HuH-7.5 (cell line): ENCODE measurements around the gene PKHD1.
"Not testable (repeated sequence)": the region's sequence is repeated elsewhere in the genome, so short reads cannot be mapped to it uniquely, and the experiment has no call there.

Experiments used
- DNase-seq: peaks from one replicate; pipeline ENCODE4 v3.0.0; 2011; ENCODE audit warnings: low spot score

Gene PKHD1

GRCh38 chr6:51986864-51987263, 100.5 kb downstream of the PKHD1 start:
- DNase-seq = no peak

- no peak for DNase-seq
These were observed 103.8 kb downstream of the PKHD1 start for GRCh38 chr6:51983564-51983963.

DNA sequence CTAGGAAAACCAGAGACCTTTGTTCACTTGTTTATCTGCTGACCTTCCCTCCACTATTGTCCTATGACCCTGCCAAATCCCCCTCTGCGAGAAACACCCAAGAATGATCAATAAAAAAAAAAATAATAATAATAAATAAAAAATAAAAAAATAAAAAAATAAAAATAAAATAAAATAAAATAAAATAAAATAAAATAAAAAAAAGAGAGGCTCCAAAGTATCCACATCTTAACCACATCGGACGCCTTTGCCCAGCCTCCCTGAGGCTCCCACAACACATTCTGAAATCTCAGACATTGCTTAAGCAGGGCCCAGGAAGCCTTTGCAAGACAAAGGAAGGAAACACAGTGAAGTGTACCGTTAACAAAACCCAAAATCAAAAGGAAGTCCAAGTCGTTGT, 104.7 kb downstream of the PKHD1 start:
- not testable (repeated sequence) for DNase-seq

- DNase-seq = no peak
These were observed 111.0 kb downstream of the PKHD1 start for GRCh38 chr6:51976374-51976773.

DNA sequence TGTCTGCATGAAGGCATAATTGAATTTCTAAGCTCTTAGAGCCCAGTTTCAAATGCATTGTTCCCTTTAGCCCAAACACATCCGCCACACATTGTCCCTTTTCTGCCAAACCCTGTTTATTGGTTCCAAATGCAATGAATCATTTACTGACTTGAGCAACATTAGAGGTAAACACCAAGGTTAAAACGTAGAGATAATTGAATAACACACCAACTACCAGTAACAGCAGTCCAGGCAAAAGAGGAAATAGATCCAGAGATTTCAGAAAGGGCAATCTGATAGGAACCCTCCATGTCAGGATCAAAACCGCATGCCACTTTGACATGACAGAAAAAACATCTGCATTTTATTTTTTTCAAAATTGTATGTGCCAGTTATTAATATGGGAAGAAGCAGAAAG, 114.8 kb downstream of the PKHD1 start:
- no peak for DNase-seq

DNA sequence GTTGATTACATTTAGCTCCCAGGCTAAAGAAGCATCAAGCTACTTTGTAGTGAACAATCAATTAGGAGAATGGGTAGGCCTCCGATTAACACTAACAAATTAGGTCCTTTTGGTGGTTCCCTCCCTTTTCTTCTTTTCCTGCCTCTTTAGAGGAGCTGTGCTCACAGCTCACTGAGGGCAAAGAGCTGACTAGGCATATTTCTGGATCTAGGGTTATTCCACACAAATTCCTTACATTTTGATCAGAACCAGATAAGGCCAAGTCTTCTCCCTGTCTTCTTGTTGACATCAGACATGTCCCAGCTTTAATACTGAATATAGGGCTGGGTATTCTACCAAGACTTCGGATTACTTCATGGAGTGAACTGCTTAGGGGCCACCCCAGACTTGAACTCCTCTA, 119.1 kb downstream of the PKHD1 start:
- no peak for DNase-seq

- DNase-seq = no peak
These were observed 122.1 kb downstream of the PKHD1 start for GRCh38 chr6:51965222-51965801.

DNA sequence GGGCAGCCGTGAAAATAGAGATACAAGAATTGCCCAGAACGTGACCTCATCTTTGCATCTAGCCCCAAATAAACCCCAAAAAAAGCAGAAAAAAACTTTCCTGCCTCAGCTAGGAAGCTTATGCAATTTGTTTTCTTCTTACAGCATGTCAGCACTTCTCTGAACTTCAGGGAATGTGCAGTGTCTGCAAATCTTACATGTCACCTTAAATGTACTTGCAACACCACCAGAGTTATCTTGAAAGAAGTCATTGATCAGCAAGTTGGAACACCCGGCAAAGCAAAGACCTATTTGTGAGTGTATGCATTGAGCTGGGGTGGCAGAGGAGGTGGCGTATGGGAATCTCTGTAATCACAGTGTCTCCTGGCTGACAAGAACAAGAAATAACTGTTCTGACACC, 123.4 kb downstream of the PKHD1 start:
- DNase-seq = no peak

DNA sequence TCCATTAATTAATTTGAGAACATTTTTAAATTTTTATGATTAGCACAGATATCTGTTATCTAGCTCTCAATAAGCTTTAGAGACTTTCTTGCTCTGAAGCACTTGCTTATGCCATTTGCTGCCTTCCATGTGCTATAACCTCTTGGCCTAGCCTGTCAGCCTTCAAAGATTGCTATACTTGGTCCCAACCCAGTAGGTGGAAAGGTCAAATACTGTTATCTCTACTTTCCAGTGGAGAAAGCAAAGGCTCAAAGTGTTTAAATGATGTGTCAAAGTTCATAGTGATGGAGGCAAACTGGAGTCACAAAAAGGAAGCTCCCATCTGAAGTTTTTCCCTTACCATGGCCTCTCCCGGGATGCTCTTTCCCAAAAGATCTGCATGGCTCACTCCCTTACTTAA, 125.1 kb downstream of the PKHD1 start:
- DNase-seq = no peak

- DNase-seq = no peak
These were observed 127.0 kb downstream of the PKHD1 start for GRCh38 chr6:51960419-51960818.

GRCh38 chr6:51959744-51960383, 127.5 kb downstream of the PKHD1 start:
- peak; percentile 11 for DNase-seq

DNA sequence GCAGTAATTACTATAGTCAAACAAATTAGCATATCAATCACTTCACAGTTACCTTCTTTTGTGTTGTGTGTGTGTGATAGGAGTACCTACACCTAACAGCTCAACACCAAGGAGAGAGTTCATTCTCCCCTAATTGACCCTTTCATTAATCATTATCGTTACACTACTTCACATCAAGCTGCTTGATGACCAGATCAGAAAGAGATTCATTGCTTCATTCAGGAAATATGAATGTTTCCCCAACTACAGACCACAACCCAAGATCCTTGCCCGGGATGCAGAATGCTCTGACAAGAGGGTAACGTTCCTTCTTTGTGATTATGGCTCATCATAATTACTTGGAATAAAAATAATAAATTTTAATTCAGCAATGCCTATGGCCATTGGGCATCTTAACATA, 132.7 kb downstream of the PKHD1 start:
- no peak for DNase-seq

- DNase-seq = no peak
These were observed 134.2 kb downstream of the PKHD1 start for GRCh38 chr6:51953246-51953645.

DNA sequence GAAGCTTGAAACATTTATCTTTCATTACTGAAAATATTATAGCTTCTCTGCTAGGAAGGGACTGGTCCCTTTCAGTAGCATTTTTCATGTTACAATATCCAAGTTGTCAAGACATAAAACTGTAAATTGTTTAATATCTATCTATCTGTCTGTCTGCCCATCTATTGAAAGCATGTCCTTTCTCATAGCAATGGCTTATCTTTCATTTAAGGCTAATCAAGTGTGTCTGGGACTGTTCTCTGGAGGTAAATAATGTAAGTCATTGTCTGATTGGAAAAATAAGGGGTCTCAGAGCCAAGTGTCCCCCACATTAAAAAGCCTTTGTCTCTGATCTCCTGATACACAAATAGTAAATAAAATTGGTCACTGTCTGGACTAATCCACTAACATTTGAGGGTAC, 135.5 kb downstream of the PKHD1 start:
- no peak for DNase-seq

DNA sequence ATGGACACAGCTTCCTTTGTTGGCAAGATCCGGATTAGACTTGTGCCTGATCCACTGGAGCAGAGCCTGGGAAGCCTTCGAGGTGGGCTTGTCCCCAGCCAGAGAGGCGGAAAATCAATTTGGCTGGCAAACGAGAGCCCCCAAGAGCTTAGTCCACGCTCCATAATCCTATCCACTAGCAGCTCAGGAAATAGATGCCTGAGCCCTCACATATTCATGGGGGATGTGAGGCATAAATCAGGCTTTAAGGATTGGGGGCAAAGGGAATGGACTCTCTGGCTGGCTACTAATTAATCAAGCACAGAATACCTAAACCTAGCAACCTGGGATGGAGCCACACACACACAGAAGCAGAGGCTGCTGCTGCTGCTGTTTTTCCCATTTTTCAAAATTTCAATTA, 137.9 kb downstream of the PKHD1 start:
- no peak for DNase-seq

DNA sequence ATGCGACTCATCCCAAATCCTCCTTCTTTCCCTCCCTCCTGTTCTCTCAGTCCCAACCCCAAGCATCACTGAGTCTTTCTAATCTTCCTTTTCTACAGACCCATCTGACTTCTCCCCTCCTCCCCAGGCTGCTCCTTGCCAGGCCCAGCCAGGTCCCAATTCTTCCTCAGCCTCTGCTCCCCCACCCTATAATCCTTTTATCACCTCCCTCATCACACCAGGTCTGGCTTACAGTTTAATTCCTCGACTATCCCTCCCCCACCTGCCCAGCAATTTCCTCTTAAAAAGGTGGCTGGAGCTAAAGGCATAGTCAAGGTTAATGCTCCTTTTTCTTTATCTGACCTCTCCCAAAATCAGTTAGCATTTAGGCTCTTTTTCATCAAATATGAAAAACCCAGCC, 147.7 kb downstream of the PKHD1 start:
- DNase-seq = not testable (repeated sequence)

GRCh38 chr6:51936531-51937290, 150.7 kb downstream of the PKHD1 start:
- no peak for DNase-seq

DNA sequence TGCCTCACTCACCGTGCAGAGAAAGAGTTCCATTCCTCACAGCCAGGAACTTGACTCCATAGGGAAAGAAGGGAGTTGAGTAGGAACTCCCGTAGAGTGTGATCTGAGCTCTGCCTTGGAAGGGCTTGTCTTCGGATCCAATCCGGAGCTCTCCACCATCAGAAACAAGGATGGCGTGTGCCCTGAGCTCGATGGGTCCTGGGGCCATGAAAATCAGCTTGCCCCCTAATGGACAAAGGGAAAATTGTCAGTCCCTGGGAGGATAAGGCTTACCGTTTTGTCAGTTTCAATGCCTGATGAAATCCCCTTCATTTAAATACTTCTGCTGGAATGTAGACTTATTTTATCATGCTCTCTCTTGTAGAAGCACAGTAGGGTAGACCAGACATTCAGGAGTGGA, 153.3 kb downstream of the PKHD1 start:
- peak; percentile 4 for DNase-seq

- no peak for DNase-seq
These were observed 154.5 kb downstream of the PKHD1 start for GRCh38 chr6:51932956-51933355.

- DNase-seq = no peak
These were observed 156.8 kb downstream of the PKHD1 start for GRCh38 chr6:51930602-51931001.

- no peak for DNase-seq
These were observed 157.4 kb downstream of the PKHD1 start for GRCh38 chr6:51929934-51930574.

DNA sequence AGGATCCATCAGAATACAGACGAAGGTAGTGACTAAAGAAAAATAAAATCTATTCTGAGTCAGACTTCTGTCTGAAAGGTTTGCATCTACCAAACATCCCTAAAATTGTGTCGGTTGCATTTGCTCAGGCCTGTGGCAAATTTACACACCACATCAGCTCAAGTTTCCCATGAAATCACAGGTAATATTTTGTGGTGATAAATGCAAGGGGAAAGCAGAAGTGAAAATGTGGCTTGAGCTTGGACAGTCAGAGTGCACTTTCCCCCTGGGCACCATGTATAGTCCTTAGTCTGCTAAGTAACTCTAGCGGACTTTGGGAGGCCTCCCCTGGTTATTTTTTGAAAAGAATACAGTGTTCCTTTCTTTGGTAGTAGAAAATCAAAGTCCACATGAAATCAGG, 159.1 kb downstream of the PKHD1 start:
- no peak for DNase-seq

DNA sequence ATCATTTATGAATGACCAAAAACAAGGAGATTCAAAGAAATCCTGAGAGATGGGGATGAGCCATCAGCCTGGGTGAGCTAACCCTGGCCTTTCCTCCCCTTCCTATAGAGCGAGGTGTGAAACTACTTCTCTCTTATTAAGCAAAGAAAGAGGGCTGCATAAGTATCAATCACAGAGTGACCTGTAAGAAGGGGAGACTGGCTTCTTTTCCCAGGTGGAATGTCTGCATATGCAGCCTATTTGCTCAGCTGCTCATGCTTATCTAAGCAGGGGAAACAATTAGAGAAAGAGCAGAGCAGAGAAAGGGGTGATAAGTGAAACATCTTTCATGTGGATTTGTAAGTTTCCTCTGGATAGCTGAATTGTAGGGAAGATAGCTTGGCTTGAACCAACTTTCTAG, 160.0 kb downstream of the PKHD1 start:
- DNase-seq = no peak
